HCT116 (cell line): ENCODE data around the gene SUSD2. TPM values are rescaled to one million over a fixed set of nuclear protein-coding genes. Genes with fewer than 3 reads are reported as not detected.

ENCODE experiments used
- ATAC-seq: fragments of 200-7000 bp; cut with Tn5 transposase; 2 replicates; pipeline ENCODE4 v1.9.1; 2020; ENCODE audit warnings: mild to moderate bottlenecking, moderate library complexity
- BruUV-seq: library from RNA; stranded (reverse); fragments of 400-500 nt; replicated peaks from 2 replicates; lab custom pipeline; 2021; lab: Mats Ljungman, UMichigan
- CTCF ChIA-PET: fragments of 300-600 bp; sonication (Branson Sonifier 250); formaldehyde crosslinking; loops from one replicate; lab custom pipeline; 2021; ENCODE audit warnings: antibody characterized with exemption; lab: Charles Lee
- POLR2A ChIA-PET: fragments of 300-600, 350-600 bp; sonication (Branson Sonifier 250); formaldehyde crosslinking; loops from one replicate; lab custom pipeline; 2021; ENCODE audit warnings: antibody characterized with exemption; lab: Charles Lee
- RAD21 ChIA-PET, 2 experiments: fragments of 300-600 bp; sonication (Branson Sonifier 250); formaldehyde crosslinking; loops; one replicate each; lab custom pipeline; 2023; ENCODE audit warnings: low total read pairs in 2 of 2; ENCODE audit not compliant: uncharacterized antibody in 2 of 2, unreplicated experiment in 2 of 2, low non-redundant PET in 1 of 2; lab: Charles Lee
- DNase-seq: peaks from one replicate; pipeline ENCODE4 v3.0.0-alpha.2; 2010; ENCODE audit warnings: low read depth, low spot score
- H2AFZ ChIP-seq: fragments of 200-600 bp; shearing (Covaris generic), sonication (generic); 2 replicates; pipeline ENCODE4 v1.6.1; 2017; ENCODE audit warnings: low read depth, mixed run types, mixed read lengths, antibody characterized with exemption, low read length; ENCODE audit not compliant: poor library complexity, severe bottlenecking
- H3K27ac ChIP-seq: 2 replicates; pipeline ENCODE4 v1.5.1; 2012; ENCODE audit warnings: low read depth, low read length
- H3K27me3 ChIP-seq: fragments of 200-600 bp; sonication (generic); 2 replicates; pipeline ENCODE4 v1.6.1; 2016; ENCODE audit warnings: mixed run types, low read length, mixed read lengths; ENCODE audit not compliant: insufficient read depth
- H3K36me3 ChIP-seq, 2 experiments: fragments of 200-500 bp in 1 of 2; fragments of 200-600 bp in 1 of 2; sonication (Bioruptor generic) in 1 of 2; sonication (generic) in 1 of 2; 2 replicates each; pipeline versions ENCODE4 v1.5.1 to v1.6.1; 2014 to 2016; ENCODE audit warnings: low read length in 2 of 2, inconsistent platforms in 1 of 2, mixed read lengths in 1 of 2, mixed run types in 1 of 2; ENCODE audit not compliant: insufficient read depth in 2 of 2, control insufficient read depth in 1 of 2
- H3K4me1 ChIP-seq, 2 experiments: fragments of 200-600 bp in 1 of 2; sonication (generic) in 1 of 2; 2 replicates each; pipeline versions ENCODE4 v1.5.1 to v1.6.1; 2012 to 2017; ENCODE audit warnings: low read length in 2 of 2, inconsistent platforms in 1 of 2, mild to moderate bottlenecking in 1 of 2, mixed read lengths in 1 of 2, mixed run types in 1 of 2, moderate library complexity in 1 of 2; ENCODE audit not compliant: insufficient read depth in 2 of 2, control insufficient read depth in 1 of 2
- H3K4me2 ChIP-seq: fragments of 200-600 bp; sonication (generic); 2 replicates; pipeline ENCODE4 v1.6.1; 2017; ENCODE audit warnings: mixed run types, low read length, mixed read lengths
- H3K4me3 ChIP-seq, 2 experiments: fragments of 200-600 bp in 1 of 2; sonication (generic) in 1 of 2; replicated peaks in 1 of 2; 2 replicates each; pipeline ENCODE4 v1.5.1; 2011 to 2016; ENCODE audit warnings: low read length in 2 of 2, control low read depth in 1 of 2, low read depth in 1 of 2, mild to moderate bottlenecking in 1 of 2, mixed read lengths in 1 of 2, mixed run types in 1 of 2
- H3K79me2 ChIP-seq: fragments of 200-600 bp; sonication (generic); 2 replicates; pipeline ENCODE4 v1.6.1; 2017; ENCODE audit warnings: mild to moderate bottlenecking, mixed run types, low read length, moderate library complexity, mixed read lengths; ENCODE audit not compliant: insufficient read depth
- H3K9ac ChIP-seq: fragments of 200-600 bp; sonication (generic); 2 replicates; pipeline ENCODE4 v1.6.1; 2016; ENCODE audit warnings: low read length, mixed read lengths
- H3K9me2 ChIP-seq: fragments of 200-600 bp; sonication (generic), shearing (Covaris generic); 2 replicates; pipeline ENCODE4 v1.6.1; 2017; ENCODE audit warnings: mixed run types, mild to moderate bottlenecking, moderate library complexity; ENCODE audit not compliant: insufficient read depth
- H3K9me3 ChIP-seq, 2 experiments: fragments of 200-500 bp in 1 of 2; fragments of 200-600 bp in 1 of 2; sonication (Bioruptor generic) in 1 of 2; sonication (generic) in 1 of 2; 2 replicates each; pipeline ENCODE4 v1.6.1; 2014 to 2017; ENCODE audit warnings: low read length in 2 of 2, mixed read lengths in 2 of 2, inconsistent platforms in 1 of 2, low read depth in 1 of 2, mild to moderate bottlenecking in 1 of 2, mixed run types in 1 of 2, moderate library complexity in 1 of 2; ENCODE audit not compliant: control insufficient read depth in 1 of 2, insufficient read depth in 1 of 2
- H4K20me1 ChIP-seq: fragments of 200-600 bp; sonication (generic), shearing (Covaris generic); 2 replicates; pipeline ENCODE4 v1.6.1; 2017; ENCODE audit warnings: mixed run types, mild to moderate bottlenecking, moderate library complexity; ENCODE audit not compliant: insufficient read depth
- CEBPB ChIP-seq: IDR thresholded peaks from 2 replicates; pipeline ENCODE4 v1.6.1; 2012; ENCODE audit warnings: low read depth
- ELF1 ChIP-seq: IDR thresholded peaks from 2 replicates; pipeline ENCODE4 v1.6.1; 2012; ENCODE audit warnings: low read depth, borderline replicate concordance
- EZH2 ChIP-seq: fragments of 200-600 bp; sonication (generic); IDR thresholded peaks from 2 replicates; pipeline ENCODE4 v1.6.1; 2017; ENCODE audit warnings: antibody characterized with exemption, mixed run types
- EZH2phosphoT487 ChIP-seq: fragments of 200-600 bp; IDR thresholded peaks from 2 replicates; pipeline ENCODE4 v1.6.1; 2018; ENCODE audit warnings: antibody characterized with exemption, borderline replicate concordance
- JUND ChIP-seq: IDR thresholded peaks from 2 replicates; pipeline ENCODE4 v1.6.1; 2012
- POLR2AphosphoS5 ChIP-seq: IDR thresholded peaks from 2 replicates; pipeline ENCODE4 v1.6.1; 2011; ENCODE audit warnings: mild to moderate bottlenecking, low read depth, low read length, moderate library complexity
- RAD21 ChIP-seq: IDR thresholded peaks from 2 replicates; pipeline ENCODE4 v1.6.1; 2012; ENCODE audit warnings: low read depth, mild to moderate bottlenecking
- SP1 ChIP-seq: IDR thresholded peaks from 2 replicates; pipeline ENCODE4 v1.6.1; 2012; ENCODE audit warnings: low read depth
- YY1 ChIP-seq: IDR thresholded peaks from 2 replicates; pipeline ENCODE4 v1.6.1; 2011; ENCODE audit warnings: low read length, low read depth, moderate library complexity, mild to moderate bottlenecking; ENCODE audit not compliant: insufficient replicate concordance; ENCODE audit errors: extremely low read depth
- intact Hi-C: fragments of 100-400 bp; cut with micrococcal nuclease; formaldehyde crosslinking; loops from 2 replicates; pipeline ENCODE4 v1.10.0; 2022
- total RNA-seq: library from RNA; stranded (reverse); gene quantifications from one replicate; pipeline ENCODE4 v1.2.1, GENCODE V29; 2021; ENCODE audit not compliant: unreplicated experiment
- TF ChIP-seq, protein P1 (sequence below): IDR thresholded peaks from 2 replicates; pipeline ENCODE4 v1.6.1; 2012
- TF ChIP-seq, protein P2 (sequence below): IDR thresholded peaks from 2 replicates; pipeline ENCODE4 v1.6.1; 2012
- TF ChIP-seq, protein P3 (sequence below), 3 experiments: fragments of 200-600 bp in 1 of 3; sonication (generic) in 1 of 3; IDR thresholded peaks in 2 of 3; conservative IDR thresholded peaks in 1 of 3; 2 replicates each; pipeline ENCODE4 v1.5.1; 2012 to 2017; ENCODE audit warnings: low read depth in 2 of 3, low read length in 2 of 3, antibody characterized with exemption in 1 of 3, borderline replicate concordance in 1 of 3, control low read depth in 1 of 3, mild to moderate bottlenecking in 1 of 3, mixed read lengths in 1 of 3, mixed run types in 1 of 3, moderate library complexity in 1 of 3; ENCODE audit not compliant: insufficient read depth in 1 of 3

SUSD2 gene
- total RNA-seq, 1 experiment from 2014 or later, result 6.6 TPM

DNA sequence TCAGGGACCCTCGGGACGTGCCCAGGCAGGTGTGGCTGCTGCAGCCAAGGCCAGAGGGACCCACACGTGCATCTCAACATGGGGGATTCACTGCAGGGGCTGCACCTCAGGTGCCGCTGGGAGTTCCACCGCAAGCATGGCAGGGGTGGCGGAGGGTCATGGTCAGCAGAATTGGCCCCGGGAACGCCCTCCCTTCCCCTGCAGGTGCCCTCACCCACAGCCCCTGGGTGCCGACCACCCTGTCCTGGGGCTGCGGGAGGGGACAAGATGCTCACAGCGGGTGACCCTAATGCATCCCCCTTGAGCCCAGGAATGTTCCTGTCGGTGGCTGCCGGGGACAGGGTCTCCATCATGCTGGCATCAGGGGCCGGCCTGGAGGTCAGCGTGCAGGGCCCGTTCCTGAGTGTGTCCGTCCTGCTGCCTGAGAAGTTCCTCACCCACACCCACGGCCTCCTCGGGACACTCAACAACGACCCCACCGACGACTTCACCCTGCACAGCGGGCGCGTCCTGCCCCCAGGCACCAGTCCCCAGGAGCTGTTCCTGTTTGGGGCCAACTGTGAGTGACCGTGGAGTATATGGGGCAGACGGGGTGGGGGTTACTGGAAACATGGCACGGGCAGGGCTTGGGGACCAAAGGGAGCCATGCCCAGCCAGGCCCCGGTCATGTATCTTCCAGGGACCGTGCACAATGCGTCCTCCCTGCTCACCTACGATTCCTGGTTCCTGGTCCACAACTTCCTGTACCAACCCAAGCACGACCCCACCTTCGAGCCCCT is 5.8 kb downstream of the SUSD2 start:
- peaks cover 35 to 36% of the 10 kb centered on the region in 2 experiments for H3K4me1 ChIP-seq
- no peak overlapping the region for H2AFZ ChIP-seq
- H3K4me3 ChIP-seq, result no peak overlapping the region
- intact Hi-C loops, result loop anchor here (10.0 kb wide), 1 partner anchor 338 kb away; no protein-coding TSS in a partner anchor
- no peak for DNase-seq
- no peak overlapping the region for H3K4me2 ChIP-seq
- H4K20me1 ChIP-seq, result no peaks in the 10 kb centered on the region
- TF ChIP-seq CEBPB (no peak), SP1 (no peak), EZH2phosphoT487 (no peak), YY1 (no peak), JUND (no peak), RAD21 (no peak), POLR2AphosphoS5 (no peak), EZH2 (no peak), ELF1 (no peak)
- TF ChIP-seq, protein P1, sequence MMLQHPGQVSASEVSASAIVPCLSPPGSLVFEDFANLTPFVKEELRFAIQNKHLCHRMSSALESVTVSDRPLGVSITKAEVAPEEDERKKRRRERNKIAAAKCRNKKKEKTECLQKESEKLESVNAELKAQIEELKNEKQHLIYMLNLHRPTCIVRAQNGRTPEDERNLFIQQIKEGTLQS, result no peak
- TF ChIP-seq, protein P2, sequence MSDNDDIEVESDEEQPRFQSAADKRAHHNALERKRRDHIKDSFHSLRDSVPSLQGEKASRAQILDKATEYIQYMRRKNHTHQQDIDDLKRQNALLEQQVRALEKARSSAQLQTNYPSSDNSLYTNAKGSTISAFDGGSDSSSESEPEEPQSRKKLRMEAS, result no peak
- TF ChIP-seq, protein P3, sequence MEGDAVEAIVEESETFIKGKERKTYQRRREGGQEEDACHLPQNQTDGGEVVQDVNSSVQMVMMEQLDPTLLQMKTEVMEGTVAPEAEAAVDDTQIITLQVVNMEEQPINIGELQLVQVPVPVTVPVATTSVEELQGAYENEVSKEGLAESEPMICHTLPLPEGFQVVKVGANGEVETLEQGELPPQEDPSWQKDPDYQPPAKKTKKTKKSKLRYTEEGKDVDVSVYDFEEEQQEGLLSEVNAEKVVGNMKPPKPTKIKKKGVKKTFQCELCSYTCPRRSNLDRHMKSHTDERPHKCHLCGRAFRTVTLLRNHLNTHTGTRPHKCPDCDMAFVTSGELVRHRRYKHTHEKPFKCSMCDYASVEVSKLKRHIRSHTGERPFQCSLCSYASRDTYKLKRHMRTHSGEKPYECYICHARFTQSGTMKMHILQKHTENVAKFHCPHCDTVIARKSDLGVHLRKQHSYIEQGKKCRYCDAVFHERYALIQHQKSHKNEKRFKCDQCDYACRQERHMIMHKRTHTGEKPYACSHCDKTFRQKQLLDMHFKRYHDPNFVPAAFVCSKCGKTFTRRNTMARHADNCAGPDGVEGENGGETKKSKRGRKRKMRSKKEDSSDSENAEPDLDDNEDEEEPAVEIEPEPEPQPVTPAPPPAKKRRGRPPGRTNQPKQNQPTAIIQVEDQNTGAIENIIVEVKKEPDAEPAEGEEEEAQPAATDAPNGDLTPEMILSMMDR (IDR thresholded peaks at IDR 0.05 in 2 of 3, conservative IDR thresholded peaks at IDR 0.05 in 1 of 3; ENCODE audit: borderline replicate concordance in 1 of 3, insufficient read depth in 1 of 3, low read depth in 2 of 3, low read length in 2 of 3), result no peak
- H3K27ac ChIP-seq, result no peak overlapping the region; the same call in 1 of the 2 replicates
- no TSS peak for BruUV-seq
- no peaks in the 10 kb centered on the region for H3K36me3 ChIP-seq
- H3K9me3 ChIP-seq, result no peaks in the 10 kb centered on the region
- RAD21 ChIA-PET, result no interaction called here
- POLR2A ChIA-PET, result no interaction called here
- H3K79me2 ChIP-seq, result no peaks in the 10 kb centered on the region
- no peaks in the 10 kb centered on the region for H3K27me3 ChIP-seq
- no peak for ATAC-seq
- no peak overlapping the region for H3K9ac ChIP-seq
- H3K9me2 ChIP-seq, result no peaks in the 10 kb centered on the region
- CTCF ChIA-PET, result no interaction called here
